NT2/D1 (cell line): ENCODE data around the gene IAH1.

ENCODE experiments used
- DNase-seq: peaks from one replicate; pipeline ENCODE4 v3.0.0-alpha.2; 2011; ENCODE audit warnings: low read depth, low spot score
- H3K27me3 ChIP-seq: 2 replicates; pipeline ENCODE4 v1.6.0; 2011; ENCODE audit warnings: mild to moderate bottlenecking; ENCODE audit not compliant: insufficient read length, insufficient read depth
- H3K36me3 ChIP-seq: 2 replicates; pipeline ENCODE4 v1.6.1; 2011; ENCODE audit warnings: mild to moderate bottlenecking, low read length, mixed read lengths; ENCODE audit not compliant: insufficient read depth, insufficient read length
- H3K4me1 ChIP-seq: 2 replicates; pipeline ENCODE4 v1.5.1; 2011; ENCODE audit not compliant: insufficient read depth, insufficient read length
- H3K4me3 ChIP-seq: 2 replicates; pipeline ENCODE4 v1.5.1; 2011; ENCODE audit warnings: low read depth; ENCODE audit not compliant: insufficient read length
- H3K9ac ChIP-seq: 2 replicates; pipeline ENCODE4 v1.6.0; 2011; ENCODE audit warnings: low read depth; ENCODE audit not compliant: insufficient read length
- H3K9me3 ChIP-seq: 2 replicates; pipeline ENCODE4 v1.5.1; 2011; ENCODE audit warnings: mild to moderate bottlenecking, low read length; ENCODE audit not compliant: insufficient read depth
- SUZ12 ChIP-seq: IDR thresholded peaks from 2 replicates; pipeline ENCODE4 v1.6.1; 2011; ENCODE audit not compliant: insufficient read length, insufficient read depth; ENCODE audit errors: extremely low read depth
- YY1 ChIP-seq: IDR thresholded peaks from 2 replicates; pipeline ENCODE4 v1.6.1; 2011; ENCODE audit not compliant: insufficient read length, insufficient read depth
- ZNF274 ChIP-seq: IDR thresholded peaks from 2 replicates; pipeline ENCODE4 v1.6.1; 2011; ENCODE audit warnings: mild to moderate bottlenecking, low read depth, low read length

IAH1 gene

GRCh38 chr2:9517118-9517782 lies 42.9 kb downstream of the IAH1 start:
- DNase-seq = no peak
- H3K4me1 ChIP-seq = no peaks in the 10 kb centered on the region

GRCh38 chr2:9518163-9518562 lies 43.8 kb downstream of the IAH1 start:
- Histone ChIP-seq H3K27me3 (no peaks in the 10 kb centered on the region), H3K4me3 (no peak overlapping the region), H3K4me1 (no peaks in the 10 kb centered on the region), H3K9me3 (no peaks in the 10 kb centered on the region), H3K9ac (no peak overlapping the region), H3K36me3 (peaks cover 48% of the 10 kb centered on the region)
- no peak for DNase-seq
- TF ChIP-seq ZNF274 (no peak), SUZ12 (no peak), YY1 (no peak)

More at GRCh38 chr2:9517118-9517782, 42.9 kb downstream of the IAH1 start:
- Histone ChIP-seq H3K4me3 (no peak overlapping the region), H3K9me3 (no peaks in the 10 kb centered on the region), H3K27me3 (no peaks in the 10 kb centered on the region), H3K36me3 (peaks cover 51% of the 10 kb centered on the region), H3K9ac (no peak overlapping the region)
- TF ChIP-seq ZNF274 = no peak
- no peak for TF ChIP-seq SUZ12
- no peak for TF ChIP-seq YY1

GRCh38 chr2:9518780-9519179 lies 44.4 kb downstream of the IAH1 start:
- H3K9me3 ChIP-seq = no peaks in the 10 kb centered on the region
- no peak for DNase-seq
- no peak overlapping the region for H3K4me3 ChIP-seq
- no peaks in the 10 kb centered on the region for H3K27me3 ChIP-seq
- H3K36me3 ChIP-seq = peaks cover 47% of the 10 kb centered on the region
- H3K9ac ChIP-seq = no peak overlapping the region
- no peaks in the 10 kb centered on the region for H3K4me1 ChIP-seq
- no peak for TF ChIP-seq YY1
- TF ChIP-seq ZNF274 = no peak
- no peak for TF ChIP-seq SUZ12

- no peak for DNase-seq
- Histone ChIP-seq H3K36me3 (peaks cover 50% of the 10 kb centered on the region), H3K4me3 (no peak overlapping the region)
Observed at GRCh38 chr2:9519250-9519649, 44.9 kb downstream of the IAH1 start.

GRCh38 chr2:9524291-9524690 lies 49.9 kb downstream of the IAH1 start:
- DNase-seq = no peak
- H3K9ac ChIP-seq = no peak overlapping the region
- H3K36me3 ChIP-seq = peaks cover 47% of the 10 kb centered on the region
- no peaks in the 10 kb centered on the region for H3K4me1 ChIP-seq
- no peaks in the 10 kb centered on the region for H3K27me3 ChIP-seq
- H3K9me3 ChIP-seq = no peaks in the 10 kb centered on the region
- no peak overlapping the region for H3K4me3 ChIP-seq
- TF ChIP-seq SUZ12 = no peak
- no peak for TF ChIP-seq ZNF274
- TF ChIP-seq YY1 = no peak

More at GRCh38 chr2:9519250-9519649, 44.9 kb downstream of the IAH1 start:
- Histone ChIP-seq H3K27me3 (no peaks in the 10 kb centered on the region), H3K9ac (no peak overlapping the region), H3K4me1 (no peaks in the 10 kb centered on the region), H3K9me3 (no peaks in the 10 kb centered on the region)
- TF ChIP-seq SUZ12 (no peak), ZNF274 (no peak), YY1 (no peak)

- no peak for DNase-seq
- Histone ChIP-seq H3K4me1 (no peaks in the 10 kb centered on the region), H3K4me3 (no peak overlapping the region), H3K9me3 (no peaks in the 10 kb centered on the region), H3K27me3 (no peaks in the 10 kb centered on the region), H3K36me3 (peaks cover 45% of the 10 kb centered on the region), H3K9ac (no peak overlapping the region)
- no peak for TF ChIP-seq ZNF274
- TF ChIP-seq YY1 = no peak
- no peak for TF ChIP-seq SUZ12
Observed at GRCh38 chr2:9525266-9525665, 50.9 kb downstream of the IAH1 start.

GRCh38 chr2:9527995-9528787 lies 53.8 kb downstream of the IAH1 start:
- no peak for DNase-seq
- H3K27me3 ChIP-seq = no peaks in the 10 kb centered on the region

More at GRCh38 chr2:9527995-9528787, 53.8 kb downstream of the IAH1 start:
- TF ChIP-seq ZNF274 (no peak), YY1 (no peak), SUZ12 (no peak)
- H3K36me3 ChIP-seq = peaks cover 41% of the 10 kb centered on the region
- no peaks in the 10 kb centered on the region for H3K4me1 ChIP-seq
- no peak overlapping the region for H3K9ac ChIP-seq
- no peak overlapping the region for H3K4me3 ChIP-seq
- no peaks in the 10 kb centered on the region for H3K9me3 ChIP-seq
